Psoas muscle (tissue), 8 donors: ENCODE results near the gene ZCCHC3. TPM values are rescaled to one million over a fixed set of nuclear protein-coding genes. Genes with fewer than 3 reads are reported as not detected.

Source experiments
- ATAC-seq, 4 donors: fragments of 200-7000 bp; cut with Tn5 transposase; one replicate each; pipeline ENCODE4 v1.9.1; 2020; ENCODE audit warnings: moderate library complexity in 3 of 4, mild to moderate bottlenecking in 2 of 4
- DNase-seq, 2 donors: peaks; one replicate each; pipeline ENCODE4 v3.0.0-alpha.2; 2020
- H3K27ac ChIP-seq: fragments of 200-600 bp; one replicate; pipeline ENCODE4 v1.8.0; 2022
- H3K27me3 ChIP-seq, 3 donors: fragments of 200-600 bp in 1 of 3; one replicate each; pipeline versions ENCODE4 v1.6.1 to v1.8.0; 2013 to 2022; ENCODE audit warnings: low read length in 2 of 3, mild to moderate bottlenecking in 2 of 3, moderate library complexity in 1 of 3; ENCODE audit not compliant: insufficient read depth in 3 of 3
- H3K36me3 ChIP-seq, 2 donors: fragments of 200-600 bp in 1 of 2; one replicate each; pipeline versions ENCODE4 v1.6.1 to v1.8.0; 2013 to 2022; ENCODE audit warnings: low read depth in 1 of 2, mild to moderate bottlenecking in 1 of 2, moderate library complexity in 1 of 2; ENCODE audit not compliant: insufficient read depth in 1 of 2
- H3K4me1 ChIP-seq: fragments of 200-600 bp; one replicate; pipeline ENCODE4 v1.8.0; 2022
- H3K4me3 ChIP-seq: fragments of 200-600 bp; one replicate; pipeline ENCODE4 v1.8.0; 2022; ENCODE audit warnings: mild to moderate bottlenecking
- H3K9me3 ChIP-seq: fragments of 200-600 bp; one replicate; pipeline ENCODE4 v1.8.0; 2022
- CTCF ChIP-seq: fragments of 200-600 bp; IDR thresholded peaks from one replicate; pipeline ENCODE4 v1.8.0; 2022; ENCODE audit warnings: antibody characterized with exemption
- WGBS, 3 donors: extraction: QIAGEN DNeasy Blood & Tissue Kit; methylation state at CpG; one replicate each; pipeline versions ENCODE4 v1.1.6 to v1.1.7; 2013; 5-methylcytosine and 5-hydroxymethylcytosine counted together
- intact Hi-C, 2 donors: fragments of 100-400 bp; cut with DNase I; formaldehyde crosslinking; loops; one replicate each; pipeline versions ENCODE4 v1.11.0 to v1.14.2; 2022
- polyA plus RNA-seq, 3 donors: library from polyadenylated mRNA; stranded (reverse); fragments of 200-250 nt; gene quantifications; one replicate each; pipeline ENCODE4 v1.2.3, GENCODE V29; 2013
- total RNA-seq, 4 donors: library from RNA; stranded (reverse); fragmentation: NEBNext Ultra II Directional in 2 of 4; extraction: Animal tissue kit (Norgen Biotek cat#: 25700) in 2 of 4; gene quantifications; one replicate each; pipeline versions ENCODE4 v1.2.1 to v1.2.4, GENCODE V29; 2021 to 2023
- donor health status: healthy with polysubstance abuse.
- donor health status: DM: no; HTN: no; CAD: no; lungs with moderate emphysema.
- donor health status: Bipolar disorder and iron deficiency.
- donor health status: healthy.
- donor health status: DM: yes; HTN: yes; CAD: no.
- donor health status: DM: no; HTN: no; CAD: no.
- donor health status: DM: no; HTN: no; CAD: no.
- donor health status: DM: yes; HTN: yes; CAD: no.

Gene ZCCHC3
- total and polyA plus RNA-seq, 7 donors, result 6.8 to 10.2 (median 9.3) TPM

DNA sequence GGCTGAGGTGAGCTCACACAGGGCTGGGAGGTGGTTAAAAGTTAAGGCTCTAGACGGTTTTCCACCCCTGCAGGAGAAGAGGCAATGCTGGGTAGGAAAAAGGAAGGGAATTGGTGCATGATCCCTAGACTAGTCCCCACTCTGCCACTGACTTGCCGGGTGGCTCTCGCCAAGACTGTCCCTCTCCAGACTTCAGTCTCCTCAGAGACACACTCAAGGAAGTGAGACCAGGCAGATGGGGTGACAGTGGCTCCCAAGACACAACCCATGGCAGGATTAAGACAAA lies 19.9 kb upstream of the ZCCHC3 start:
- H3K9me3 ChIP-seq, result no peaks in the 10 kb centered on the region
- intact Hi-C loops, result loop anchor here in 1 of 2 donors (10.0 kb wide), 1 partner anchor 57 kb away; no protein-coding TSS in a partner anchor
- H3K4me3 ChIP-seq, result no peak overlapping the region
- H3K4me1 ChIP-seq, result no peaks in the 10 kb centered on the region
- no peak for ATAC-seq
- DNase-seq, result no peak
- TF ChIP-seq CTCF, result no peak
- no peaks in the 10 kb centered on the region for H3K27me3 ChIP-seq
- WGBS, 3 donors, result 25 to 54% (median 45%) methylated on average over 2 to 3 of the region's 3 CpGs
- peaks cover 0 to 18% of the 10 kb centered on the region in 2 donors for H3K36me3 ChIP-seq
- H3K27ac ChIP-seq, result no peak overlapping the region

GRCh38 chr20:278181-278580 lies 19.2 kb upstream of the ZCCHC3 start:
- intact Hi-C loops, result loop anchor here in 1 of 2 donors (10.0 kb wide), 1 partner anchor 57 kb away; no protein-coding TSS in a partner anchor
- no peak for TF ChIP-seq CTCF
- Histone ChIP-seq H3K27me3 (no peaks in the 10 kb centered on the region), H3K27ac (no peak overlapping the region), H3K4me1 (no peaks in the 10 kb centered on the region), H3K4me3 (no peak overlapping the region), H3K36me3 (peaks cover 0 to 18% of the 10 kb centered on the region in 2 donors), H3K9me3 (no peaks in the 10 kb centered on the region)
- DNase-seq, result no peak
- WGBS, 3 donors, result 77 to 86% (median 83%) methylated on average over 5 of the region's 5 CpGs
- ATAC-seq, result no peak

GRCh38 chr20:278607-279571 lies 18.5 kb upstream of the ZCCHC3 start:
- Histone ChIP-seq H3K9me3 (no peaks in the 10 kb centered on the region), H3K36me3 (peaks cover 0 to 18% of the 10 kb centered on the region in 2 donors), H3K27me3 (no peaks in the 10 kb centered on the region), H3K27ac (no peak overlapping the region), H3K4me1 (no peaks in the 10 kb centered on the region), H3K4me3 (peak overlapping the region; percentile 38)
- peak in 1 of 4 donors; percentile 54 for ATAC-seq
- peak in 1 of 2 donors; percentile 63 for DNase-seq
- intact Hi-C loops, result loop anchor here in 1 of 2 donors (10.0 kb wide), 1 partner anchor 56 kb away; no protein-coding TSS in a partner anchor
- WGBS, 3 donors, result 59 to 72% (median 70%) methylated on average over 54 to 87 of the region's 88 CpGs
- no peak for TF ChIP-seq CTCF

DNA sequence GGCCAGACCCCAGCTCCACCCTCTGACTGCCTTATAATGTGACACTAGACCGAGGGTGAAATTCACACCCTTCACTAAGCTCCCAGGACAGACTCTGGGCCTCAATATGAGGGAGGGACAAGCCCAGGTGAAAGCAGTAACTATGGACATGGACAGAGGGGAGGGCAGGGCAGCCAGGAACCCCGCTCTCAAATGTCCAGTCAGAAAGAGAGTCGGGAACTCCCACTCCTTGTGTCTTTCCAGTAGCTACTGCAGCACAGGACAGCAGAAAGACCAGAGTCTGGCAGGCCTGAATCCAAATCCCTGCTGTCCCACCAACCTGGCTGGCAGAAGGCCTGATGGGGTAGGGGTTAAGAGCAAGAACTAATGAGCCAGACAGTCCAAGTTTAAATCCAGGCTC lies 13.2 kb upstream of the ZCCHC3 start:
- TF ChIP-seq CTCF, result no peak
- ATAC-seq, result no peak
- H3K27ac ChIP-seq, result no peak overlapping the region
- WGBS, 3 donors, result 49 to 63% (median 50%) methylated on average over 3 of the region's 3 CpGs
- intact Hi-C loops, result no loop called here
- DNase-seq, result no peak
- H3K9me3 ChIP-seq, result peaks cover under 1% of the 10 kb centered on the region
- no peaks in the 10 kb centered on the region for H3K4me1 ChIP-seq
- no peaks in the 10 kb centered on the region for H3K27me3 ChIP-seq
- H3K36me3 ChIP-seq, result peaks cover 0 to 5% of the 10 kb centered on the region in 2 donors
- no peak overlapping the region for H3K4me3 ChIP-seq
